ENCODE data around the gene PRAMEF13.
"Not testable (repeated sequence)": the region's sequence is repeated elsewhere in the genome, so short reads cannot be mapped to it uniquely, and the experiment has no call there.

Gene PRAMEF13

DNA sequence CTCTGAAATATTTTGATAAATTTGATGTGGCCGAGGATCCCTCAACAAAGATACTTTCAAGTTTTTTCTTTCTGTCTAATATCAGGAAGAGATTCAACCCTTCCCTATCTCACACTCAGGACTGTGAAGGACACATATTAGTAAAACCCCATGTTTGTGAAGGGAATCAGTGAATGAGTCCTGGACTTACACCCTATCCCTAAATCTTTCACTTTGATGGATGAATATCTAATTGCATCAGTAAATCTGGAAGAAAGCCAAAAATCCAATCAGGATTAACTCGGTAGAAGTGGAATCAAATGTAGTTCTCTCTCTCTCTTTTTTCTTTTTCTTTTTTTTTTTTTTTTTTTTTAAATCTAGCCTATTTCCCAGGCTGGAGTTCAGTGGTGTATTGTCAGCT lies 29.7 kb downstream of the PRAMEF13 start, which contains the start of gene PRAMEF9:
Gene PRAMEF9 (plus strand): TSS at position 301 of the 400 bp plus-strand sequence. CDS start 3,433 bp downstream, outside the sequence.
- not testable (repeated sequence) for H3K9ac ChIP-seq (ENCODE audit: low read length in 5 of 5); H3K4me3 ChIP-seq (ENCODE audit: low read depth in 1 of 5, low read length in 5 of 5); H3K9me3 ChIP-seq (ENCODE audit: control insufficient read depth in 5 of 5, low read length in 5 of 5); H3K27ac ChIP-seq (ENCODE audit: low read depth, low read length); H3K27me3 ChIP-seq (ENCODE audit: control insufficient read depth in 5 of 5, insufficient read depth in 4 of 5, low read length in 5 of 5); H3K36me3 ChIP-seq (ENCODE audit: control insufficient read depth in 5 of 5, insufficient read depth in 5 of 5, low read length in 5 of 5); H3K4me1 ChIP-seq (ENCODE audit: control insufficient read depth in 5 of 5, insufficient read depth in 5 of 5, low read length in 5 of 5)

DNA sequence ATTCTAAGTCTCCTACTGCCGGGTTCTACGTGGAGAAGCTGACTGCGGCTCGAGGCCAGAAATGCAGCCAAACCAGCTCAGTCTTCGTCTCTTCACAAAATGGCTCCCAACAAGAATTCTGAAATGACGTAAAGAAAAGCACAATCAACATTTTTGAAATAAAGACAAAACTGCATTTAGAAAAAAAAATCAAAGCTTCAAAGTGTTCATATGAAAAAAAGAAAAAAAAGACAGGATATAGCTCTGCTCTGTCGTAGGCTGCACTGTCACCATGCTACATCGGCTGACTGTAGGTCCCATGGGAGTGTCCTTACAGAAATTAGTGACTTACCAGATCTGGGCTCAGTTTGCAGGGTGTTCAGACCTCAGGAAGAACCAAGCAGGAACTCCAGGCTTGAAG lies 35.7 kb downstream of the PRAMEF13 start, which contains the start of gene HNRNPCL4:
Gene HNRNPCL4 (minus strand): TSS at position 101 of the 400 bp plus-strand sequence. CDS start 164 bp downstream, outside the sequence.
- not testable (repeated sequence) for H3K36me3 ChIP-seq (ENCODE audit: control insufficient read depth in 5 of 5, insufficient read depth in 5 of 5, low read length in 5 of 5); H3K4me1 ChIP-seq (ENCODE audit: control insufficient read depth in 5 of 5, insufficient read depth in 5 of 5, low read length in 5 of 5); H3K27ac ChIP-seq (ENCODE audit: low read depth, low read length); H3K9me3 ChIP-seq (ENCODE audit: control insufficient read depth in 5 of 5, low read length in 5 of 5); H3K27me3 ChIP-seq (ENCODE audit: control insufficient read depth in 5 of 5, insufficient read depth in 4 of 5, low read length in 5 of 5); H3K9ac ChIP-seq (ENCODE audit: low read length in 5 of 5); H3K4me3 ChIP-seq (ENCODE audit: low read depth in 1 of 5, low read length in 5 of 5)

DNA sequence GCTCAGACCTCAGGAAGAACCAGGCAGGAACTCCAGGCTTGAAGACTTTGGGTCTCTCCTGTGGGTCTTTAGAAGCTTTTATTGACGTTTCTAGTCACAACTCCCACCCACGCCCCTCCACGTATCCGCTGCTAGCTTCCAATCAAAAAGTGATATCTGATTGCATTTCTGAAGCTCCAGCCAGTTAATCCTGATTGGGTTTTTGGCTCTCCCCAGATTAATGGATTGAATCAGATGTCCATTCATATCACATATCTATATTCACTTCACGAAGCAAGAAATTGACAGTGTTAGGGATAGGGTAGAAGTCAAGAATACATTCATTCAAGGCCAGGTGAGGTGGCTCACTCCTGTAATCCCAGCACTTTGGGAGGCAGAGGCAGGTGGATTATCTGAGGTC lies 45.3 kb downstream of the PRAMEF13 start, which contains the start of gene PRAMEF26:
Gene PRAMEF26 (minus strand): TSS at position 101 of the 400 bp plus-strand sequence. CDS start 2,914 bp downstream, outside the sequence.
- H3K36me3 ChIP-seq (ENCODE audit: control insufficient read depth in 5 of 5, insufficient read depth in 5 of 5, low read length in 5 of 5); H3K4me1 ChIP-seq (ENCODE audit: control insufficient read depth in 5 of 5, insufficient read depth in 5 of 5, low read length in 5 of 5); H3K27ac ChIP-seq (ENCODE audit: low read depth, low read length); H3K9me3 ChIP-seq (ENCODE audit: control insufficient read depth in 5 of 5, low read length in 5 of 5); H3K9ac ChIP-seq (ENCODE audit: low read length in 5 of 5); H3K4me3 ChIP-seq (ENCODE audit: low read depth in 1 of 5, low read length in 5 of 5); H3K27me3 ChIP-seq (ENCODE audit: control insufficient read depth in 5 of 5, insufficient read depth in 4 of 5, low read length in 5 of 5): not testable (repeated sequence)

Measured in subcutaneous abdominal adipose tissue (tissue), 5 donors.